ENCODE measurements around the gene NPLOC4. TPM values are rescaled to one million over a fixed set of nuclear protein-coding genes. Genes with fewer than 3 reads are reported as not detected.

NPLOC4 gene
- total and polyA plus RNA-seq, 4 donors, result 23.5 to 67.4 (median 50.6) TPM

DNA sequence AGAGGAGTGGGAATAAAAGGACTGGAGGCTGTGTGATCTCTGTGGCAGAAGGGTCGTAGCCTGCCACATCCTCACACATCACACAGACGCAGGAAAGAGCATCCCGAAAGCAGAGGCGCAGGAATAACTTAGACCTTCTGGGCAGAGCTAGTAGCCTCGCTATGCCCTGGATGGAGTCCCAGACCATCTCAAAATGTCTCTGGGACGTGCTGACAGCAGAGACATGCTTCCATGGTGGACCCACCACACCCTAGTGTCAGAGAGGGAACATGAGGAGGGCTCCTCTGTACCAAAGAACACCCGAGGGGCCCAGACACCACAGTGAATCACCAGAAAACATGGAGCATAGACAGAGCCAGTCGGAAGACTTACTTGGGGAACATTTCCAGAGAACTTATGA lies 55.2 kb downstream of the NPLOC4 start:
- TF ChIP-seq JUND (IDR thresholded peaks at IDR 0.05) (no peak), YY1 (IDR thresholded peaks at IDR 0.05) (no peak), RXRA (IDR thresholded peaks at IDR 0.05) (no peak), HNF4A (conservative IDR thresholded peaks at IDR 0.05) (no peak), NR2F2 (IDR thresholded peaks at IDR 0.05) (no peak), MAX (IDR thresholded peaks at IDR 0.05) (no peak), FOXA2 (IDR thresholded peaks at IDR 0.05) (no peak), ATF3 (IDR thresholded peaks at IDR 0.05) (no peak), TAF1 (conservative IDR thresholded peaks at IDR 0.05) (no peak), REST (IDR thresholded peaks at IDR 0.05) (no peak), CTCF (IDR thresholded peaks at IDR 0.05; ENCODE audit: low read depth, low read length, missing input control) (no peak), EGR1 (IDR thresholded peaks at IDR 0.05; ENCODE audit: low read depth in 2 of 2) (no peak), GABPA (IDR thresholded peaks at IDR 0.05 in 1 of 2, conservative IDR thresholded peaks at IDR 0.05 in 1 of 2) (no peak), SP1 (IDR thresholded peaks at IDR 0.05) (no peak), RAD21 (IDR thresholded peaks at IDR 0.05) (no peak), FOXA1 (IDR thresholded peaks at IDR 0.05) (no peak)
- TF ChIP-seq, protein P1, sequence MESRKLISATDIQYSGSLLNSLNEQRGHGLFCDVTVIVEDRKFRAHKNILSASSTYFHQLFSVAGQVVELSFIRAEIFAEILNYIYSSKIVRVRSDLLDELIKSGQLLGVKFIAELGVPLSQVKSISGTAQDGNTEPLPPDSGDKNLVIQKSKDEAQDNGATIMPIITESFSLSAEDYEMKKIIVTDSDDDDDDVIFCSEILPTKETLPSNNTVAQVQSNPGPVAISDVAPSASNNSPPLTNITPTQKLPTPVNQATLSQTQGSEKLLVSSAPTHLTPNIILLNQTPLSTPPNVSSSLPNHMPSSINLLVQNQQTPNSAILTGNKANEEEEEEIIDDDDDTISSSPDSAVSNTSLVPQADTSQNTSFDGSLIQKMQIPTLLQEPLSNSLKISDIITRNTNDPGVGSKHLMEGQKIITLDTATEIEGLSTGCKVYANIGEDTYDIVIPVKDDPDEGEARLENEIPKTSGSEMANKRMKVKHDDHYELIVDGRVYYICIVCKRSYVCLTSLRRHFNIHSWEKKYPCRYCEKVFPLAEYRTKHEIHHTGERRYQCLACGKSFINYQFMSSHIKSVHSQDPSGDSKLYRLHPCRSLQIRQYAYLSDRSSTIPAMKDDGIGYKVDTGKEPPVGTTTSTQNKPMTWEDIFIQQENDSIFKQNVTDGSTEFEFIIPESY (IDR thresholded peaks at IDR 0.05), result no peak
- no peak for DNase-seq (ENCODE audit: low spot score)
- Histone ChIP-seq H3K9ac (ENCODE audit: low read depth in 1 of 2, low read length in 2 of 2) (no peak overlapping the region), H3K27me3 (ENCODE audit: control insufficient read depth in 4 of 4, insufficient read depth in 4 of 4, low read length in 3 of 4) (no peaks in the 10 kb centered on the region), H3K9me3 (ENCODE audit: control insufficient read depth in 4 of 4, low read length in 3 of 4) (no peaks in the 10 kb centered on the region), H3K4me3 (ENCODE audit: low read depth in 1 of 3, low read length in 3 of 3) (no peak overlapping the region), H3K27ac (ENCODE audit: low read depth in 1 of 2, low read length in 2 of 2) (no peak overlapping the region), H3K36me3 (ENCODE audit: control insufficient read depth in 4 of 4, insufficient read depth in 3 of 4, low read depth in 1 of 4, low read length in 3 of 4) (peaks cover 9 to 48% (median 18%) of the 10 kb centered on the region in 4 donors), H3K4me1 (ENCODE audit: control insufficient read depth in 4 of 4, insufficient read depth in 4 of 4, low read length in 3 of 4) (peaks cover 7 to 17% (median 10%) of the 10 kb centered on the region in 4 donors)
- WGBS, result 95% methylated on average over 8 of the region's 8 CpGs
